ENCODE results near the gene SH3D21. TPM values are rescaled to one million over a fixed set of nuclear protein-coding genes. Genes with fewer than 3 reads are reported as not detected.
A peak's percentile ranks its signal among the peaks of the same experiment; 100 is the strongest.

SH3D21 gene
- total RNA-seq, 1 donor from 2014 or later: 3.3 TPM

- intact Hi-C loops (cut with DNase I): no loop called here
- DNase-seq (ENCODE audit: low spot score): no peak
These were observed 44.6 kb downstream of the SH3D21 start for GRCh38 chr1:36350659-36351226.

GRCh38 chr1:36351227-36351977 lies 45.2 kb downstream of the SH3D21 start:
- DNase-seq (ENCODE audit: low spot score): no peak

GRCh38 chr1:36352125-36352909 lies 46.1 kb downstream of the SH3D21 start:
- no peak for DNase-seq (ENCODE audit: low spot score)
- intact Hi-C loops (cut with DNase I): no loop called here

More at GRCh38 chr1:36351227-36351977, 45.2 kb downstream of the SH3D21 start:
- intact Hi-C loops (cut with DNase I): no loop called here

- intact Hi-C loops (cut with DNase I): no loop called here
- DNase-seq (ENCODE audit: low spot score): no peak
These were observed 47.0 kb downstream of the SH3D21 start for GRCh38 chr1:36352910-36353878.

- intact Hi-C loops (cut with DNase I): no loop called here
- DNase-seq (ENCODE audit: low spot score): no peak
These were observed 48.3 kb downstream of the SH3D21 start for GRCh38 chr1:36354486-36354885.

- intact Hi-C loops (cut with DNase I): no loop called here
- DNase-seq (ENCODE audit: low spot score): no peak
These were observed 49.6 kb downstream of the SH3D21 start for GRCh38 chr1:36355811-36356210.

GRCh38 chr1:36358514-36359084 lies 52.4 kb downstream of the SH3D21 start:
- intact Hi-C loops (cut with DNase I): no loop called here

GRCh38 chr1:36359383-36359782 lies 53.2 kb downstream of the SH3D21 start:
- intact Hi-C loops (cut with DNase I): no loop called here
- no peak for DNase-seq (ENCODE audit: low spot score)

More at GRCh38 chr1:36358514-36359084, 52.4 kb downstream of the SH3D21 start:
- no peak for DNase-seq (ENCODE audit: low spot score)

GRCh38 chr1:36359911-36360550 lies 53.9 kb downstream of the SH3D21 start:
- DNase-seq (ENCODE audit: low spot score): no peak
- intact Hi-C loops (cut with DNase I): no loop called here

- intact Hi-C loops (cut with DNase I): loop anchor here (5.0 kb wide), 3 partner anchors 37 to 218 kb away; partner anchors contain the start of genes SH3D21 and TRAPPC3
- DNase-seq (ENCODE audit: low spot score): no peak
These were observed 59.2 kb downstream of the SH3D21 start for GRCh38 chr1:36365381-36365780.

GRCh38 chr1:36366091-36366661 lies 60.0 kb downstream of the SH3D21 start:
- peak; percentile 88 for DNase-seq (ENCODE audit: low spot score)
- intact Hi-C loops (cut with DNase I): loop anchor here (5.0 kb wide), 3 partner anchors 36 to 219 kb away; partner anchors contain the start of genes SH3D21 and TRAPPC3

GRCh38 chr1:36367066-36367465 lies 60.9 kb downstream of the SH3D21 start:
- intact Hi-C loops (cut with DNase I): loop anchor here (5.0 kb wide), 3 partner anchors 35 to 220 kb away; partner anchors contain the start of genes SH3D21 and TRAPPC3
- DNase-seq (ENCODE audit: low spot score): no peak

- DNase-seq (ENCODE audit: low spot score): no peak
- intact Hi-C loops (cut with DNase I): loop anchor here (5.0 kb wide), 3 partner anchors 35 to 220 kb away; partner anchors contain the start of genes SH3D21 and TRAPPC3
These were observed 61.6 kb downstream of the SH3D21 start for GRCh38 chr1:36367798-36368197.

- DNase-seq (ENCODE audit: low spot score): no peak
- intact Hi-C loops (cut with DNase I): loop anchor here (5.0 kb wide), 3 partner anchors 33 to 222 kb away; partner anchors contain the start of genes SH3D21 and TRAPPC3
These were observed 63.1 kb downstream of the SH3D21 start for GRCh38 chr1:36369061-36369861.

Measured in cardiac septum (tissue), 1 donor.